Activated T-cell treated with anti-CD3 and anti-CD28 coated beads, Interleukin-2, amount 50 U/mL, for 4 hours (primary cell): ENCODE data around the gene RIN3. TPM values are rescaled to one million over a fixed set of nuclear protein-coding genes. Genes with fewer than 3 reads are reported as not detected.
A peak's percentile ranks its signal among the peaks of the same experiment; 100 is the strongest.

Experiments used
- ATAC-seq, 2 donors: fragments of 200-7000 bp; cut with Tn5 transposase; one replicate each; pipeline ENCODE4 v1.10.0; 2021
- DNase-seq: peaks from one replicate; pipeline ENCODE4 v3.0.0-alpha.2; 2020
- H3K27me3 Mint-ChIP-seq: one replicate; pipeline ENCODE4 v1.8.0; 2021; ENCODE audit warnings: low read depth, mixed read lengths
- H3K36me3 Mint-ChIP-seq: one replicate; pipeline ENCODE4 v1.8.0; 2022; ENCODE audit warnings: mixed read lengths; ENCODE audit not compliant: insufficient read depth
- H3K4me1 Mint-ChIP-seq: one replicate; pipeline ENCODE4 v1.8.0; 2021; ENCODE audit warnings: low read depth, mixed read lengths
- H3K4me3 Mint-ChIP-seq: one replicate; pipeline ENCODE4 v1.8.0; 2021; ENCODE audit warnings: mild to moderate bottlenecking, moderate library complexity, mixed read lengths
- H3K9me3 Mint-ChIP-seq: one replicate; pipeline ENCODE4 v1.8.0; 2021; ENCODE audit warnings: mixed read lengths
- total RNA-seq, 3 donors: library from RNA; stranded (reverse); gene quantifications; one replicate each; pipeline ENCODE4 v1.2.1, GENCODE V29; 2021

RIN3 gene
- total RNA-seq, 3 donors from 2014 or later: 14.2 to 24.3 (median 18.5) TPM

DNA sequence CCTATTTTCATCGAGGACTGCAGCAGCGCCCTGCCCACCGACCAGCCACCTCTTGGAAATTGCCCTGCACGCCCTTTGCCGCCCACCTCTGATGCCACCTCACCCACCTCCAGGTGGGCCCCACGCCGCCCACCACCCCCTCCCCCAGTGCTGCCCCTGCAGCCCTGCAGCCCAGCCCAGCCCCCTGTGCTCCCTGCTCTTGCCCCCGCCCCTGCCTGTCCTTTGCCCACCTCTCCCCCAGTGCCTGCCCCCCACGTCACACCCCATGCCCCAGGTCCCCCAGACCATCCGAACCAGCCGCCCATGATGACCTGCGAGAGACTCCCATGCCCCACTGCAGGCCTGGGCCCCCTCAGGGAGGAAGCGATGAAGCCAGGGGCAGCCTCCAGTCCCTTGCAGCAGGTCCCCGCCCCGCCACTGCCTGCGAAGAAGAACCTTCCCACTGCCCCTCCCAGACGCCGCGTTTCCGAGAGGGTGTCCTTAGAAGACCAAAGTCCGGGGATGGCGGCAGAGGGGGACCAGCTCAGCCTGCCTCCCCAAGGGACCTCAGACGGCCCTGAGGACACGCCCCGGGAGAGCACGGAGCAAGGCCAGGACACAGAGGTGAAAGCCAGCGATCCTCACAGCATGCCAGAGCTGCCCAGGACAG, 138.3 kb downstream of the RIN3 start:
- H3K36me3 Mint-ChIP-seq: peaks cover 15% of the 10 kb centered on the region
- no peaks in the 10 kb centered on the region for H3K27me3 Mint-ChIP-seq
- ATAC-seq: peak in 1 of 2 donors; percentile 1
- no peak for DNase-seq
- no peaks in the 10 kb centered on the region for H3K9me3 Mint-ChIP-seq
- H3K4me3 Mint-ChIP-seq: peak overlapping the region; percentile 88
- H3K4me1 Mint-ChIP-seq: peaks cover 87% of the 10 kb centered on the region

DNA sequence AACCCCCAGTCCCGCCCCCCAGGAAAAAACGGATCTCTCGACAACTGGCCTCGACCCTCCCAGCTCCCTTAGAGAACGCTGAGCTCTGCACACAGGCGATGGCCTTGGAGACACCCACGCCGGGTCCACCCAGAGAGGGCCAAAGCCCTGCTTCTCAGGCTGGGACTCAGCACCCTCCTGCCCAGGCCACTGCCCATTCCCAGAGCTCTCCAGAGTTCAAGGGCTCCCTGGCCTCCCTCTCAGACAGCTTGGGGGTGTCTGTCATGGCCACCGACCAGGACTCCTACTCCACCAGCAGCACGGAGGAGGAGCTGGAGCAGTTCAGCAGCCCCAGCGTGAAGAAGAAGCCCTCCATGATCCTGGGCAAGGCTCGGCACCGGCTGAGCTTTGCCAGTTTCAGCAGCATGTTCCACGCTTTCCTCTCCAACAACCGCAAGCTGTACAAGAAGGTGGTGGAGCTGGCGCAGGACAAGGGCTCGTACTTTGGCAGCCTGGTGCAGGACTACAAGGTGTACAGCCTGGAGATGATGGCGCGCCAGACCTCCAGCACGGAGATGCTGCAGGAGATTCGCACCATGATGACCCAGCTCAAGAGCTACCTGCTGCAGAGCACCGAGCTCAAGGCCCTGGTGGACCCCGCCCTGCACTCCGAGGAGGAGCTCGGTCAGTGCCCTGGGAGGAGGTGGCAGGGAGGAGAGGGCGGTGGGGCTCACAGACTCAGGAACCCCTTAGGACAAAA, 139.0 kb downstream of the RIN3 start:
- ATAC-seq (peak in 1 of 2 donors; percentile 6), DNase-seq (no peak)
- Mint-ChIP-seq H3K36me3 (peaks cover 15% of the 10 kb centered on the region), H3K27me3 (no peaks in the 10 kb centered on the region), H3K4me3 (peak overlapping the region; percentile 88), H3K9me3 (no peaks in the 10 kb centered on the region), H3K4me1 (peaks cover 87% of the 10 kb centered on the region)

DNA sequence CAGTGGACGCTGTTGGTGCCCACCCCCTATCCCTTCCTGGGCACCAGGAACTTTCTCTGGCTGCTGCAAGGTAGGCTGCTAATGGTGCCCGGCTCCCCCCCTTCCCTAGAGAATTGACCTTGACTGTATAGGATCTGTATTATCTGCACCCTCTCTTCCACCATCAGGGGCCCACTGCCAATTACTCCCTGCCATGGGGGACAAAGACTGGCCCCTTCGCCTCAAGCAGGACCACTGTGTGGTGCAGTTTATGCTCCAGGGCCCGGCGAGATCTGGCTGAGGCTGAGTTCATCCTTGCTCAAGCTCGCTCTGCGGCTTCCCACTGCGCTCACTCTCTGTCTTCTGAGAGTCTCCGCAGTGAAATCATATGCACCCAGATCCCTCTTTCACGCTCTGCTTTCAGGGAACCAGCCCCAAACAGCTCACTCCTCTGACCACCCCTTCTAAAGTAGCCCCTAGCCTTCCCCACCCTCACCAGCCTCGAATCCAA, 139.6 kb downstream of the RIN3 start:
- peaks cover 88% of the 10 kb centered on the region for H3K4me1 Mint-ChIP-seq
- peak overlapping the region; percentile 88 for H3K4me3 Mint-ChIP-seq
- DNase-seq: no peak
- peaks cover 19% of the 10 kb centered on the region for H3K36me3 Mint-ChIP-seq
- no peaks in the 10 kb centered on the region for H3K27me3 Mint-ChIP-seq
- peak; percentile 14 to 24 for ATAC-seq
- H3K9me3 Mint-ChIP-seq: no peaks in the 10 kb centered on the region

DNA sequence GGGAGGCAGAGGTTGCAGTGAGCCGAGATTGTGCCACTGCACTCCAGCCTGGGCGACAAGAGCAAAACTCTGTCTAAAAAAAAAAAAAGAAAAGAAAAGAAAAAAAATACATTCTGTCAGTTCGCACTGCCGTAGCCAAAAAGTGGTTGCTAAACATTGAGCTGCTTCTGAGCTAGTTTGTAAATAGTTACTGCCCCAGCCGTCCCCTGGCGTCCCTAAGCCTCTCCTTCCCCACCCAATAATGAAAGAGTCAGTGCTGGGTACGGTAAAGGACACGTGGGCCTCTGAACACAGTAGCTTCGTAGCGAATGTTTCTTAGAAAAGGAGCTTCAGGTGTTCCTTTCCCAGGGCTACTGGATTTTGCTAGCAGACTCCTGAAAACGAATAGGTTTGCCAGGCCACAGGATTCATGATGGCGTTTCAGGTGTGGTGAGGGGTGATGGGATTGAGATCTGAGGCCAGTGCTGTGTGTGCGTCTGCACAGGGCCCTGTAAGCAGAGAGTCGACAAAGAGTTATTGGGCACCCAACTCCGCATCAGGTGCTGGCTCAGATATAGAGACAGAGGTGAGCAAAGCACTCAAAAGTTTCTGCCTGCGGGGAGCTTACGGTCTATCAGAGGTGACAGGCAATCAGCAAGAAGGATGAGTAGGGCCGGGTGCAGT, 140.8 kb downstream of the RIN3 start:
- ATAC-seq (no peak), DNase-seq (no peak)
- Mint-ChIP-seq H3K4me3 (peak overlapping the region; percentile 88), H3K4me1 (peaks cover 88% of the 10 kb centered on the region), H3K9me3 (no peaks in the 10 kb centered on the region), H3K36me3 (peaks cover 25% of the 10 kb centered on the region), H3K27me3 (no peaks in the 10 kb centered on the region)

DNA sequence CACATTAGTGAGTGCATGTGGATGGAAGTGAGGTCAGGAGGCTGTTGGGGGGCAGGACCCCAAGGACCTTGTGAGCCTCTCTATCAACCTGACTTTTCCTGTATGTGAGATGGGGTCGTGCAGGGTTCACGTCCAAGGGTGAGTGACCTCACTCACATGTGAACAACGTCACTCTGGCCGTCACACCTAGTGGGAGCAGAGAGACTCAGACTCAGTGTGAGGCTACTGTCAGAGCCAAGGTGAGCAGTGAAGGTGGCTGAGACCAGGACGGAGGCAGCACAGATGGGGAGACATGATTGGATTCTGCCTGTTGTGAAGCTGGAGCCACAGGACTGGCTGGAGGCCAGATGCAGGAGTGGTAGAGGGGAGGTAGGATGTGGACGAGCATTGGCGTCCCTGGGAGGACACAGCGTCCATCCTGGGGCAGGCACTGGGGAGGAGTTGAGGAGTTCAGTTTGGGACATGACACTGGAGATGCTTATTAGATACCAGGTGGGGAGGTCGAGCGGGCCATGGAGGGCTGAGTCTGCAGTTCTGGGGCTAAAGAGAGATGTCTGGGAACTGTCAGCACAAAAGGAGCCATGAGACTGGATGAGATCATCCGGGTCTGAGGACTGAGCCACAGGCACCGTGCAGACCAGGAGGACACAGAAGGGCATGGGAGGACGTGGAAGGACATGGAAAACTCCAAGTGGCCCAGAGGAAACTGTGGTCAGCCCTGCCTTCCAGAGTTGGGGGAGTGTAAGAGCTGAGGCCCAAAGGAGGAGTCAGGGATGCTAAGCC, 142.0 kb downstream of the RIN3 start:
- Mint-ChIP-seq H3K4me1 (peaks cover 88% of the 10 kb centered on the region), H3K4me3 (peak overlapping the region; percentile 63), H3K36me3 (peaks cover 36% of the 10 kb centered on the region), H3K27me3 (no peaks in the 10 kb centered on the region), H3K9me3 (no peaks in the 10 kb centered on the region)
- ATAC-seq (no peak), DNase-seq (no peak)

DNA sequence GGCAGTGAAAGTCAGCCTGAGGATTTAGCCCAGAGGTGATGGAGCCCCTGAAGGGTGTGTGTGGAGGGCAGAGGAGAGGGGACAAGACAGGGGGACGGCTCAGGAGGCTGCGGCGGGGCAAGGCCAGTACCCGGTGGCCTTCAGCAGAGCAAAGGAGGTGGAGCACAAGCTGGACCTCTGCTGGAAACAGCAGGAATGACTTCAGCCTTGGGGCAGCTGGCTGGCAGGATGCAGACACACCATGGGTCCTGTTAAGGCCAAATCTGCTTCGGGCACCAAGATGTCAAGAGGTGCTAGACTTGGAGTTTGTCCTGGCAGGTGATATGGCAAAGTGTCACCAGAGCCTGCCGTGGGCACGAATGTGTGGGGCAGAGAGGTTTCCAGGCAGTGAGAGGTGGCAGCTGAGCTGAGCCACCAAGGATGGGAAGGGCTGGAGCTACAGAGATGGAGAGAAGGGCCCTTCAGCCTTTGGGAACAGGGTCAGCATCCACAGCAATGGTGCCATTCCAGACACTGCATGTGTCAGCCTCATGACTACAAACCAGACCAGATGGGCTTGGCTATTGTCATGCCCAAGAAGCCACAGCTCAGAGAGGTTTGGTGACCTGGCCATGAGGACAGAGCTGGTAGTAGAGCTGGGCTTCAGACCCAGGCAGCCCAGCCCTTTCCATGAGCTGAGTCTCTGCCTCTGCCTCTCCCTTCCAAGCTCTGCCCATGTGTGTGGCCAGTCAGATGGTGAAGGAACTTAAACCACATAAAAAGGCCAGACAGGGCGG, 142.9 kb downstream of the RIN3 start:
- DNase-seq: no peak
- H3K9me3 Mint-ChIP-seq: no peaks in the 10 kb centered on the region
- peaks cover 42% of the 10 kb centered on the region for H3K36me3 Mint-ChIP-seq
- H3K4me1 Mint-ChIP-seq: peaks cover 85% of the 10 kb centered on the region
- H3K4me3 Mint-ChIP-seq: peak overlapping the region; percentile 63
- no peak for ATAC-seq
- no peaks in the 10 kb centered on the region for H3K27me3 Mint-ChIP-seq

DNA sequence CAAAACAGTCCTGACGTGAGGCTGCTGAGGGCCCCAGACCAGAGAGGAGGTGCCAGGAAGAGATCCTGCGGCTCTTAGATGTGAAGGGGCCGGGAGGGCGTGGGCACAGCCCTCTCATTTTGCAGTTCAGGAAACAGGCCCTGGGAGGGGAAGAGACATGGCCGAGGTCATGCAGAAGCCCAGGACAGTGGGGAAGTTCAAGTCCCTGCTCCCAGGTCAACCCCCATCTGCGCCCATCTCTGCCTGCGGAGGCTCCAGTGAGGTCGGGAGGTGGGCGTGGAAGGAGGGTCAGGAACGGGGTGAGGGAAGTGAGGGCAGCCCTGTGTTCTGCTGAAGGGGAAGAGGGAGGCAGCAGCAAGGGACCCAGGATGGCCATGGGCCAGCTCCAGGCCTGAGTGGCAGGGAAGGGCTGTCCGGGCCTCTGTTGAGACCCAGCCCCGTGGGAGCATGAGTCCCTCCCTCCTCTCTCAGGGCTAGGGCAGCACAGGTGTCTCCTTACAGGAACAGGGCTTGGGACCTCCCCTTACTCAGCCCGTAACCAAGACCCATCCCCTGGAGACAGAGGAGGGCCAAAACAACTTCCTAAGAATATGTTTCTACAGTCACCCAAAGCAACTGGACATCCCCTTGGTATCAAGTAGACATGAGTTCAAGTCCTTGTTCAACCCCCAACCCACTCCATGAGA, 144.0 kb downstream of the RIN3 start:
- Mint-ChIP-seq H3K9me3 (no peaks in the 10 kb centered on the region), H3K27me3 (no peaks in the 10 kb centered on the region), H3K36me3 (peaks cover 47% of the 10 kb centered on the region), H3K4me3 (peak overlapping the region; percentile 63), H3K4me1 (peaks cover 89% of the 10 kb centered on the region)
- DNase-seq (no peak), ATAC-seq (no peak)

DNA sequence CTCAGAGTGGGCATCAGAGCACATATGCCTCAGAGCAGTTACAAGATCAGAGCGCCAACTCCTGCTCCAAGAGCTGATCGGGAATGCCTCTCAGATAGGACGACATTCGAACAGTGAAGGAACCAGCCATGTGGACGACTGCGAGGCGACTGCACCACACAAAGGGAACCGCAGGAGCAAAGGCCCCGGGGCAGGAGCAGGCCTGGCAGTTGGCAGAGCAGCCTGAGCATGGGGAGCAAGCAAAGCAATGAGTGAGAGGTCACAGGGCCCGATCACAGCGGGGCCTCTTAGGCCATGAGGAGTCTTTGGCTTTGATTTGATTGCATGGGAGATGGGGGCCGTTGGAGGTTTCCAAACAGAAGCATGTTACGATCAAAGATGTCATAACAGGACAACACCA, 144.6 kb downstream of the RIN3 start:
- Mint-ChIP-seq H3K4me3 (peak overlapping the region; percentile 19), H3K9me3 (no peaks in the 10 kb centered on the region), H3K4me1 (peaks cover 93% of the 10 kb centered on the region), H3K27me3 (no peaks in the 10 kb centered on the region), H3K36me3 (peaks cover 51% of the 10 kb centered on the region)
- ATAC-seq (no peak), DNase-seq (no peak)

DNA sequence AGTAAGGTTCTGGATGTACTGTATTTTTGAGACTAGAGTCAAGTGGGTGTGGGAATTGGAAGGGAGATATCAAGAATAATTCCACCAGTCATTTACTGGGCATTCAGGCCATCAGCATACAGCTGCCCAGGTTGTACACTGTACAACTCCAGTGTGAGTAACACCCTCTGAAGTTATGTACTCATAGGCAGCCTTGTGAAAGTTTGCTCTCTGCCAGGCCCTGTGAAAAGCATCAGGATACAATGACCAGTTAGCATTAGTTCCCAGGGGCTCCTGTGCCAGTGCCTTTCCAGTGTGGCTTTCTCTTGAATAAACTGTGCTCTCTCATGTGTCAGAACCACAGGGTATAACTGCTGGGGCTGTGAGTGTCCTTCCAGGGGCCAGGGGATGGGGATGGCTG, 145.1 kb downstream of the RIN3 start:
- Mint-ChIP-seq H3K4me3 (no peak overlapping the region), H3K27me3 (no peaks in the 10 kb centered on the region), H3K36me3 (peaks cover 52% of the 10 kb centered on the region), H3K9me3 (no peaks in the 10 kb centered on the region), H3K4me1 (peaks cover 90% of the 10 kb centered on the region)
- ATAC-seq: no peak
- DNase-seq: no peak

DNA sequence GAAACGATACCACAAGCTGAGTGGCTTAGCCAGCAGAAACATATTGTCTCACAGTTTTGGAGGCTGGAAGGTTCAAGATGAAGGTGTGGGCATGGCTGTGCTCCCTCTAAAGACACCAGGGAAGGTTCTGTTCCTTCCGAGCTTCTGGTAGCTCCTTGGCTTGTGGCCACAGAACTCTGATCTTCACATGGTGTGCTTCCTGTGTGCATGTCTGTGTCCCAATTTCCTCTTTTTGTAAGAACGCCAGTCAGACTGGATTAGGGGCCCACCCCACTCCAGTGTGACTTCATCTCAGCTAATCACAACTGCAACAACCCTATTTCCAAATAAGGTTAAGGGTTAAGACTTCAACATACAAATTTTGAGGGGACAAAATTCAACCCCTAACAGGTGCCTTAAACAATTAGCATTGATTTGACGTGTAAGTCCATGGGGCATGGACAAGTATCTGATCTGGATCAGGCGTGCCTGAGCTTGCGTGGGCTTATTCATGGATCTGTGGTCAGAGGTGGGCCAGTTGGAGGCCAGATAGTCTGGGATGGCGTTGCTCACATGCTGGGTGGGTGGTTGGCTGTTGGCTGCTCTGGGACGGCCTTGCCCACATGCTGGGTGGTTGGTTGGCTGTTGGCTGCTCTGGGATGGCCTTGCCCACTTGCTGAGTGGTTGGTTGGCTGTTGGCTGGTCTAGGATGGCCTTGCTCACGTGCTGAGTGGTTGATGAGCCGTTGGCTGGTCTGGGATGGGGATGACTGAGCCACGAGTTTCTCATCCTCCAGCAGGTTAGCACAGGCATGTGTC, 146.4 kb downstream of the RIN3 start:
- Mint-ChIP-seq H3K36me3 (peaks cover 57% of the 10 kb centered on the region), H3K4me1 (peaks cover 90% of the 10 kb centered on the region), H3K4me3 (no peak overlapping the region), H3K27me3 (no peaks in the 10 kb centered on the region), H3K9me3 (no peaks in the 10 kb centered on the region)
- no peak for DNase-seq
- no peak for ATAC-seq

DNA sequence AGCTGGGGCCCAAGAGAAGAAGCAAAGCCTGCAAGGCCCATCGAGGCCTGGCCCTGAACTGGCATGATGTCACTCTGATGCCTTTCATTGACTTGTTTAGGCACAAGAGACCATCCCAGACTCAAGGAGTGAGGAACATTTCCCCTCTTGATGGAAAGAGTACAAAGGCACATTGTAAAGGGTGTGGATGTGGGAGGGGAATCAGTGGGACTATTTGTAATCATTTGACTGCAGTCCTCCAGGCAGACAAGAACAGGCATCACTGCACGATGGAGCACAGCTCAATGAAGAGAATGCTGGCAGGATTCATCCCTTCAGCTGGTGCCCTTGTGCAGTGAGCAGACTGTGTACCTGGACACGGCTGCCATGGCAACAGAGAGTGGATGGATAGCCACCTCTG, 147.0 kb downstream of the RIN3 start:
- Mint-ChIP-seq H3K4me1 (peaks cover 88% of the 10 kb centered on the region), H3K27me3 (no peaks in the 10 kb centered on the region), H3K36me3 (peaks cover 55% of the 10 kb centered on the region), H3K4me3 (no peak overlapping the region), H3K9me3 (no peaks in the 10 kb centered on the region)
- ATAC-seq (no peak), DNase-seq (no peak)

DNA sequence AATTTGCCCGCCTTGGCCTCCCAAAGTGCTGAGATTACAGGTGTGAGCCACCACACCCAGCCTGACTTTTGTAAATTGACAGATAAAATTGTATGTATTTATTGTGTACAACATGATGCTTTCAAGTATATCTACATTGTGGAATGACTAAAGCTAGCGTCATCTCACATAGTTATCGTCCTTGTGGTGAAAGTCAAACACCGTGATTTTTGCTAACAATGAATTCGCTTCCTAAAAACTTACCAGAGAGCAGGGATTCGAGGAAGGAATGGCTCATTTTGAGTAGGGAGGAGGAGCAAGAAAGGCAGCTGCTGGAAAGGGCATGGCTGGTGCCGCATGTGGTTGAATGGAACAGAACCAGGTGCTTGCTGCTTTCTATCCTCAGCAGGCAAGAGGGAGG, 149.5 kb downstream of the RIN3 start:
- DNase-seq: no peak
- H3K9me3 Mint-ChIP-seq: no peaks in the 10 kb centered on the region
- no peak for ATAC-seq
- H3K36me3 Mint-ChIP-seq: peaks cover 59% of the 10 kb centered on the region
- H3K27me3 Mint-ChIP-seq: no peaks in the 10 kb centered on the region
- H3K4me3 Mint-ChIP-seq: no peak overlapping the region
- H3K4me1 Mint-ChIP-seq: peaks cover 84% of the 10 kb centered on the region
